DOHH2 (cell line): ENCODE data around the gene CHRNA9.

Source experiments
- H3F3A ChIP-seq: fragments of 200-600 bp; sonication (generic), shearing (Covaris generic); 2 replicates; pipeline ENCODE4 v1.6.0; 2016; ENCODE audit warnings: antibody characterized with exemption, mild to moderate bottlenecking; ENCODE audit not compliant: control insufficient read depth, insufficient read depth
- H3K27ac ChIP-seq: fragments of 200-600 bp; sonication (generic); 2 replicates; pipeline ENCODE4 v1.5.1; 2014; ENCODE audit warnings: low read depth, mild to moderate bottlenecking, low read length, moderate library complexity
- H3K27me3 ChIP-seq: fragments of 200-600 bp; sonication (generic); 2 replicates; pipeline ENCODE4 v1.6.1; 2014; ENCODE audit warnings: mild to moderate bottlenecking, low read length, mixed read lengths; ENCODE audit not compliant: control insufficient read depth
- H3K36me3 ChIP-seq: fragments of 200-600 bp; sonication (generic); 2 replicates; pipeline ENCODE4 v1.6.1; 2014; ENCODE audit warnings: mild to moderate bottlenecking, low read length, moderate library complexity, mixed read lengths; ENCODE audit not compliant: control insufficient read depth
- H3K4me1 ChIP-seq: fragments of 200-600 bp; sonication (generic); 2 replicates; pipeline ENCODE4 v1.6.1; 2014; ENCODE audit warnings: mild to moderate bottlenecking, low read length, mixed read lengths; ENCODE audit not compliant: control insufficient read depth
- H3K4me2 ChIP-seq: fragments of 200-600 bp; sonication (generic); 2 replicates; pipeline ENCODE4 v1.6.0; 2014; ENCODE audit warnings: mild to moderate bottlenecking, low read length, moderate library complexity
- H3K4me3 ChIP-seq: fragments of 200-600 bp; sonication (generic); 2 replicates; pipeline ENCODE4 v1.5.1; 2014; ENCODE audit warnings: mild to moderate bottlenecking, low read length, mixed read lengths
- H3K79me2 ChIP-seq: fragments of 200-600 bp; sonication (generic); 2 replicates; pipeline ENCODE4 v1.6.1; 2014; ENCODE audit warnings: mild to moderate bottlenecking, low read length, mixed read lengths; ENCODE audit not compliant: control insufficient read depth
- H3K9me2 ChIP-seq: fragments of 200-600 bp; sonication (generic); replicated peaks from 2 replicates; pipeline ENCODE4 v1.6.1; 2014; ENCODE audit warnings: mild to moderate bottlenecking, low read length, mixed read lengths; ENCODE audit not compliant: control insufficient read depth
- H3K9me3 ChIP-seq: fragments of 200-600 bp; sonication (generic); 2 replicates; pipeline ENCODE4 v1.6.1; 2014; ENCODE audit warnings: antibody characterized with exemption, low read length, mixed read lengths; ENCODE audit not compliant: control insufficient read depth, insufficient read depth
- H4K20me1 ChIP-seq: fragments of 200-600 bp; sonication (generic); 2 replicates; pipeline ENCODE4 v1.6.0; 2014; ENCODE audit warnings: low read depth, mild to moderate bottlenecking, antibody characterized with exemption, low read length, moderate library complexity; ENCODE audit not compliant: control insufficient read depth, insufficient read depth
- CTCF ChIP-seq: fragments of 200-600 bp; sonication (generic); IDR thresholded peaks from one replicate; pipeline ENCODE4 v1.5.1; 2014; ENCODE audit warnings: antibody characterized with exemption, mild to moderate bottlenecking, low read depth, low read length; ENCODE audit not compliant: poor library complexity, severe bottlenecking
- EZH2phosphoT487 ChIP-seq: fragments of 200-600 bp; sonication (generic); IDR thresholded peaks from 2 replicates; pipeline ENCODE4 v1.6.1; 2017; ENCODE audit warnings: borderline replicate concordance, mild to moderate bottlenecking, antibody characterized with exemption, low read length, moderate library complexity, mixed read lengths

Gene CHRNA9

GRCh38 chr4:40394236-40394635 lies 59.1 kb downstream of the CHRNA9 start:
- 0 out of 2 replicates have a peak, but pooled peaks cover 3% of the 10 kb centered on the region for H3K27me3 ChIP-seq
- H3K4me2 ChIP-seq = no peak overlapping the region
- H3K27ac ChIP-seq = no peak overlapping the region
- no peaks in the 10 kb centered on the region for H3F3A ChIP-seq
- no peaks in the 10 kb centered on the region for H3K79me2 ChIP-seq
- H3K9me2 ChIP-seq = no peaks in the 10 kb centered on the region
- H3K36me3 ChIP-seq = no peaks in the 10 kb centered on the region
- TF ChIP-seq EZH2phosphoT487 (no peak), CTCF (no peak)
- H4K20me1 ChIP-seq = no peaks in the 10 kb centered on the region
- H3K4me3 ChIP-seq = no peak overlapping the region
- peaks cover 7% of the 10 kb centered on the region; the same call in 1 of the 2 replicates for H3K4me1 ChIP-seq
- no peaks in the 10 kb centered on the region for H3K9me3 ChIP-seq

GRCh38 chr4:40395166-40395900 lies 60.2 kb downstream of the CHRNA9 start:
- peaks cover 7% of the 10 kb centered on the region; the same call in 1 of the 2 replicates for H3K4me1 ChIP-seq
- TF ChIP-seq CTCF = no peak
- TF ChIP-seq EZH2phosphoT487 = no peak
- H3K79me2 ChIP-seq = no peaks in the 10 kb centered on the region
- H3K27ac ChIP-seq = no peak overlapping the region
- H3K9me2 ChIP-seq = no peaks in the 10 kb centered on the region
- no peaks in the 10 kb centered on the region for H4K20me1 ChIP-seq
- H3F3A ChIP-seq = no peaks in the 10 kb centered on the region
- H3K4me3 ChIP-seq = no peak overlapping the region
- 0 out of 2 replicates have a peak, but pooled peaks cover 3% of the 10 kb centered on the region for H3K27me3 ChIP-seq
- H3K4me2 ChIP-seq = no peak overlapping the region
- H3K9me3 ChIP-seq = no peaks in the 10 kb centered on the region
- no peaks in the 10 kb centered on the region for H3K36me3 ChIP-seq

GRCh38 chr4:40395908-40396793 lies 61.0 kb downstream of the CHRNA9 start:
- H3K4me1 ChIP-seq = peaks cover 7% of the 10 kb centered on the region; the same call in 1 of the 2 replicates
- TF ChIP-seq EZH2phosphoT487 (no peak), CTCF (no peak)
- H3K9me2 ChIP-seq = no peaks in the 10 kb centered on the region
- no peaks in the 10 kb centered on the region for H3F3A ChIP-seq
- H3K27ac ChIP-seq = no peak overlapping the region
- H3K9me3 ChIP-seq = no peaks in the 10 kb centered on the region
- H3K4me2 ChIP-seq = no peak overlapping the region
- no peaks in the 10 kb centered on the region for H3K79me2 ChIP-seq
- 0 out of 2 replicates have a peak, but pooled peaks cover 3% of the 10 kb centered on the region for H3K27me3 ChIP-seq
- no peaks in the 10 kb centered on the region for H3K36me3 ChIP-seq
- no peaks in the 10 kb centered on the region for H4K20me1 ChIP-seq
- no peak overlapping the region for H3K4me3 ChIP-seq
